Panc1 (cell line): ENCODE data around the gene VPREB1. TPM values are rescaled to one million over a fixed set of nuclear protein-coding genes. Genes with fewer than 3 reads are reported as not detected.

Source experiments
- ATAC-seq: fragments of 200-7000 bp; cut with Tn5 transposase; 2 replicates; pipeline ENCODE4 v1.9.1; 2020; ENCODE audit warnings: mild to moderate bottlenecking, moderate library complexity
- BruUV-seq: library from RNA; stranded (reverse); fragments of 400-500 nt; replicated peaks from 2 replicates; lab custom pipeline; 2021; lab: Mats Ljungman, UMichigan
- CTCF ChIA-PET: fragments of 300-600 bp; sonication (Branson Sonifier 250); formaldehyde crosslinking; loops from one replicate; lab custom pipeline; 2022; ENCODE audit warnings: antibody characterized with exemption; lab: Charles Lee
- POLR2A ChIA-PET: fragments of 300-600 bp; sonication (Branson Sonifier 250); formaldehyde crosslinking; loops from one replicate; lab custom pipeline; 2022; ENCODE audit warnings: antibody characterized with exemption; lab: Charles Lee
- DNase-seq: peaks from one replicate; pipeline ENCODE4 v3.0.0-alpha.2; 2010; ENCODE audit warnings: low read depth, low spot score
- H3K27ac ChIP-seq: 2 replicates; pipeline ENCODE4 v1.5.1; 2011; ENCODE audit warnings: mild to moderate bottlenecking, low read length, inconsistent platforms
- H3K27me3 ChIP-seq: fragments of 200-500 bp; sonication (Bioruptor generic); 2 replicates; pipeline ENCODE4 v1.6.0; 2014; ENCODE audit warnings: low read length, inconsistent platforms; ENCODE audit not compliant: control insufficient read depth, insufficient read depth
- H3K36me3 ChIP-seq: fragments of 200-500 bp; sonication (Bioruptor generic); 2 replicates; pipeline ENCODE4 v1.5.1; 2014; ENCODE audit warnings: inconsistent platforms, mild to moderate bottlenecking, low read length, moderate library complexity; ENCODE audit not compliant: control insufficient read depth, insufficient read depth
- H3K4me1 ChIP-seq: 2 replicates; pipeline ENCODE4 v1.5.1; 2011; ENCODE audit warnings: inconsistent platforms, mild to moderate bottlenecking, low read length, moderate library complexity; ENCODE audit not compliant: control insufficient read depth, insufficient read depth
- H3K4me3 ChIP-seq, 2 experiments: 2 replicates each; pipeline ENCODE4 v1.5.1; 2011 to 2012; ENCODE audit warnings: low read depth in 2 of 2, low read length in 2 of 2, mild to moderate bottlenecking in 2 of 2, inconsistent platforms in 1 of 2, moderate library complexity in 1 of 2
- H3K9me3 ChIP-seq: fragments of 200-500 bp; sonication (Bioruptor generic); 2 replicates; pipeline ENCODE4 v1.5.1; 2014; ENCODE audit warnings: low read depth, mild to moderate bottlenecking, inconsistent platforms, low read length, moderate library complexity; ENCODE audit not compliant: control insufficient read depth, insufficient read depth
- CTCF ChIP-seq: fragments of 450-650 bp; IDR thresholded peaks from 2 replicates; pipeline ENCODE4 v1.5.1; 2017; ENCODE audit warnings: mild to moderate bottlenecking
- POLR2AphosphoS5 ChIP-seq: IDR thresholded peaks from 2 replicates; pipeline ENCODE4 v1.6.1; 2012; ENCODE audit warnings: mild to moderate bottlenecking, low read depth, low read length, moderate library complexity
- REST ChIP-seq, 2 experiments: IDR thresholded peaks; 2 replicates each; pipeline ENCODE4 v1.6.1; 2011 to 2012; ENCODE audit warnings: low read depth in 2 of 2, control low read depth in 1 of 2, low read length in 1 of 2, mild to moderate bottlenecking in 1 of 2, moderate library complexity in 1 of 2; ENCODE audit not compliant: insufficient read depth in 1 of 2
- SIN3A ChIP-seq: IDR thresholded peaks from 2 replicates; pipeline ENCODE4 v1.6.1; 2012; ENCODE audit warnings: low read depth, mild to moderate bottlenecking, low read length, moderate library complexity, borderline replicate concordance; ENCODE audit not compliant: insufficient read depth
- TCF7L2 ChIP-seq: IDR thresholded peaks from 2 replicates; pipeline ENCODE4 v1.6.1; 2011; ENCODE audit warnings: mild to moderate bottlenecking, low read depth, low read length, inconsistent platforms
- in situ Hi-C: cut with HindIII; loops from 2 replicates; pipeline ENCODE4 v1.10.0; 2016; ENCODE audit warnings: low sequenced_read_pairs, low pct_unique_long_range_greater_than_20kb
- intact Hi-C: fragments of 100-400 bp; cut with micrococcal nuclease; formaldehyde crosslinking; loops from one replicate; pipeline ENCODE4 v1.10.0; 2022; ENCODE audit not compliant: unreplicated experiment
- total RNA-seq: library from RNA; stranded (reverse); gene quantifications from one replicate; pipeline ENCODE4 v1.2.1, GENCODE V29; 2021; ENCODE audit not compliant: unreplicated experiment

The VPREB1 gene
- total RNA-seq, 1 experiment from 2014 or later = not detected

DNA sequence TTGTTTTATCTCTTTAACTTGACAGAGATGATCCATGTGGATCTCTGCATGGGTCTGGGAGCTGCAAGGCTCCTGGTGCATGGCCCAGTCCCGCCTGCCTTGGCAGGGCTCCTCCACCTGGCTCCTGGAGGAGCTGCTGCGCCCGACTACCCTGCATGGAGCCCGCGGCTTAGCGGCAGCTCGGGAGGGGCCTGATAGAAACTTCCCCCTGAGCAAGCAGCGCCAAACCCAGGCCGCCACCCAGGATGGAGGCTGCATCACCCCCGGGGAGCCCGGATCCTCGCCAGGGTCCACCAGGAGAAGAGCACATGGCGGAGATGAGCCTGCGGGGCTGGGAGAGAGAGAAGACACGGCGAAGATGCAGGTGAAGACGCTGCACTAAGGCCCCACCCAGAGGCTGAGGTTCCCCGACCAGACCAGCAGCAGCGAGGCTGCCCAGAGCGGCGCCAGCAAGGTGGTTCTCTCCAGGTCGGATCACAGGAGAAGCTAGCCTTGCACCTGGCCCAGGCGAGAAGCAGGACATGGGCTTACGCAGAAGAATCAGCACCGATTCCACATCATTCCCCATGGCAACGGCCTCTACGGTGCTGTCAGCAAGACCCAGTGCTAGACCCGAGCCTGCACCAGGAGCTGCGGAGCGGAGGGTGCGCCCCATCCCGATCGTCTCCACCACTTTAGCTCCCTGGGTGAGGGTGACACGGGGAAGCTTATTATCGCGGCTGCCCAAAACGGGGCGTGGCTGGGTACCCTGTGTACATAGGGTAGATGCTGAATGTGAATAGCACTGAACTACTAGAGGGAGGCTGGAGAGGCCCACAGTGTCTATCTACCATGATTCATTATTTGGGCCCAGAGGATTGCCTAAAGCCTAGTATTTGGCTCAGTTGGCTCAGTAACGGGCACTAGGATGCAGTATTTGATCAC is 41.3 kb upstream of the VPREB1 start:
- in situ Hi-C loops = no loop called here

More for the DNA sequence above, 41.3 kb upstream of the VPREB1 start:
- POLR2A ChIA-PET = interaction anchor here (0.5 kb wide), 1 partner anchor 380 kb away, joined by 7 read pairs; no protein-coding TSS in a partner anchor
- ATAC-seq = no peak
- CTCF ChIA-PET = interaction anchor here (0.6 to 0.9 kb wide), 2 partner anchors 37 to 550 kb away, joined by 3 read pairs; no protein-coding TSS in a partner anchor
- H3K9me3 ChIP-seq = no peaks in the 10 kb centered on the region
- no peak for DNase-seq
- intact Hi-C loops = no loop called here
- H3K36me3 ChIP-seq = no peaks in the 10 kb centered on the region
- BruUV-seq = no TSS peak
- no peaks in the 10 kb centered on the region for H3K27me3 ChIP-seq
- H3K4me3 ChIP-seq = no peak overlapping the region
- no peak overlapping the region for H3K27ac ChIP-seq
- TF ChIP-seq SIN3A = no peak
- no peak for TF ChIP-seq POLR2AphosphoS5
- TF ChIP-seq TCF7L2 = no peak
- TF ChIP-seq REST (IDR thresholded peaks at IDR 0.05; ENCODE audit: insufficient read depth in 1 of 2, low read depth in 2 of 2, low read length in 1 of 2) = no peak
- no peak for TF ChIP-seq CTCF
- no peaks in the 10 kb centered on the region for H3K4me1 ChIP-seq
